H1 (cell line): Measurements from ENCODE around the gene LAMTOR4. TPM values are rescaled to one million over a fixed set of nuclear protein-coding genes. Genes with fewer than 3 reads are reported as not detected.
"Not testable (repeated sequence)": the region's sequence is repeated elsewhere in the genome, so short reads cannot be mapped to it uniquely, and the experiment has no call there.

Experiments
- CTCF ChIA-PET: fragments of 300-600 bp; sonication (Branson Sonifier 250); formaldehyde crosslinking; loops from one replicate; lab custom pipeline; 2021; ENCODE audit not compliant: partially characterized antibody; lab: Charles Lee
- POLR2A ChIA-PET: fragments of 300-600 bp; sonication (Branson Sonifier 250); formaldehyde crosslinking; loops from one replicate; lab custom pipeline; 2021; ENCODE audit warnings: inconsistent platforms; ENCODE audit not compliant: partially characterized antibody; lab: Charles Lee
- DNase-seq, 2 experiments: peaks; one replicate each; pipeline versions ENCODE4 v3.0.0 to v3.0.0-alpha.2; 2010 to 2022; ENCODE audit warnings: low spot score in 2 of 2, low read depth in 1 of 2, mixed read lengths in 1 of 2
- FAIRE-seq: peaks from 2 replicates; lab custom pipeline; 2011; peaks lifted over from hg19 to GRCh38; lab: Jason Lieb, UNC
- H2AFZ ChIP-seq: 2 replicates; pipeline ENCODE4 v1.8.1; 2012; ENCODE audit warnings: low read length, inconsistent platforms
- H2AK5ac ChIP-seq: 2 replicates; pipeline ENCODE4 v1.6.1; 2013; ENCODE audit warnings: low read depth, low read length
- H2BK120ac ChIP-seq: replicated peaks from 2 replicates; pipeline ENCODE3; 2013; ENCODE audit warnings: low read depth, low read length, inconsistent platforms
- H2BK12ac ChIP-seq: 2 replicates; pipeline ENCODE4 v1.6.1; 2013; ENCODE audit warnings: low read depth, low read length
- H2BK15ac ChIP-seq: 2 replicates; pipeline ENCODE4 v1.6.1; 2013; ENCODE audit warnings: low read length
- H2BK20ac ChIP-seq: 2 replicates; pipeline ENCODE4 v1.6.1; 2013; ENCODE audit warnings: low read length
- H2BK5ac ChIP-seq: 2 replicates; pipeline ENCODE4 v1.6.1; 2013; ENCODE audit warnings: low read depth, low read length
- H3K14ac ChIP-seq: 2 replicates; pipeline ENCODE4 v1.6.1; 2013; ENCODE audit warnings: inconsistent platforms; ENCODE audit not compliant: insufficient read length
- H3K18ac ChIP-seq: 2 replicates; pipeline ENCODE4 v1.6.1; 2013; ENCODE audit warnings: low read length; ENCODE audit errors: extremely low read depth
- H3K23ac ChIP-seq: 2 replicates; pipeline ENCODE4 v1.6.1; 2013; ENCODE audit warnings: inconsistent platforms; ENCODE audit not compliant: insufficient read length
- H3K23me2 ChIP-seq: 2 replicates; pipeline ENCODE4 v1.6.1; 2013; ENCODE audit warnings: low read depth, low read length
- H3K27ac ChIP-seq: 2 replicates; pipeline ENCODE4 v1.6.1; 2011; ENCODE audit warnings: low read depth, low read length, inconsistent platforms
- H3K27me3 ChIP-seq, 4 experiments: replicated peaks in 1 of 4; 1 replicate in 1 of 4; 2 replicates in 3 of 4; pipeline versions ENCODE4 v1.6.1 to v1.8.1; 2011 to 2013; ENCODE audit warnings: low read length in 3 of 4, mild to moderate bottlenecking in 3 of 4, inconsistent platforms in 2 of 4, mixed read lengths in 2 of 4, moderate library complexity in 1 of 4; ENCODE audit not compliant: control insufficient read depth in 3 of 4, insufficient read depth in 3 of 4; ENCODE audit errors: extremely low read depth in 1 of 4
- H3K36me3 ChIP-seq, 4 experiments: 2 replicates each; pipeline versions ENCODE4 v1.6.1 to v1.8.1; 2011 to 2013; ENCODE audit warnings: mild to moderate bottlenecking in 4 of 4, low read length in 3 of 4, moderate library complexity in 2 of 4, control low read depth in 1 of 4, inconsistent platforms in 1 of 4; ENCODE audit not compliant: insufficient read depth in 4 of 4, control insufficient read depth in 2 of 4
- H3K4ac ChIP-seq: replicated peaks from 2 replicates; pipeline ENCODE3; 2013; ENCODE audit warnings: low read length, low read depth, mixed read lengths, inconsistent platforms; ENCODE audit not compliant: insufficient read length
- H3K4me1 ChIP-seq, 4 experiments: replicated peaks in 1 of 4; 1 replicate in 1 of 4; 2 replicates in 3 of 4; pipeline versions ENCODE4 v1.6.1 to v1.8.1; 2011 to 2013; ENCODE audit warnings: low read length in 3 of 4, inconsistent platforms in 2 of 4, mixed read lengths in 1 of 4; ENCODE audit not compliant: insufficient read depth in 4 of 4, control insufficient read depth in 3 of 4
- H3K4me2 ChIP-seq, 2 experiments: 2 replicates each; pipeline versions ENCODE4 v1.6.1 to v1.8.1; 2011 to 2013; ENCODE audit warnings: low read depth in 2 of 2, low read length in 2 of 2, control low read depth in 1 of 2, inconsistent platforms in 1 of 2, mild to moderate bottlenecking in 1 of 2; ENCODE audit not compliant: insufficient read depth in 1 of 2
- H3K4me3 ChIP-seq, 4 experiments: fragments of 200-600, 300-600 bp in 1 of 4; sonication (generic), shearing (Covaris generic), sonication (Bioruptor Twin) in 1 of 4; 2 replicates each; pipeline versions ENCODE4 v1.5.1 to v1.8.1; 2011 to 2016; ENCODE audit warnings: low read length in 4 of 4, low read depth in 3 of 4, control low read depth in 2 of 4, inconsistent platforms in 2 of 4, mild to moderate bottlenecking in 2 of 4, mixed read lengths in 1 of 4, moderate library complexity in 1 of 4; ENCODE audit not compliant: insufficient read depth in 2 of 4; ENCODE audit errors: extremely low read depth in 1 of 4
- H3K56ac ChIP-seq: replicated peaks from 2 replicates; pipeline ENCODE3; 2013; ENCODE audit warnings: low read depth, mild to moderate bottlenecking, mixed read lengths, low read length, inconsistent platforms; ENCODE audit not compliant: insufficient read length
- H3K79me1 ChIP-seq: 2 replicates; pipeline ENCODE4 v1.6.1; 2013; ENCODE audit warnings: low read depth, low read length, control low read depth
- H3K79me2 ChIP-seq, 2 experiments: 2 replicates each; pipeline versions ENCODE4 v1.6.1 to v1.8.1; 2012 to 2013; ENCODE audit warnings: low read length in 2 of 2, mild to moderate bottlenecking in 2 of 2, inconsistent platforms in 1 of 2; ENCODE audit not compliant: insufficient read depth in 2 of 2, control insufficient read depth in 1 of 2
- H3K9ac ChIP-seq, 4 experiments: replicated peaks in 1 of 4; 1 replicate in 1 of 4; 2 replicates in 3 of 4; pipeline versions ENCODE4 v1.6.1 to v1.8.1; 2011 to 2013; ENCODE audit warnings: low read depth in 3 of 4, low read length in 3 of 4, control low read depth in 2 of 4, mild to moderate bottlenecking in 2 of 4, moderate library complexity in 2 of 4, inconsistent platforms in 1 of 4; ENCODE audit errors: extremely low read depth in 1 of 4
- H3K9me3 ChIP-seq, 2 experiments: 2 replicates each; pipeline versions ENCODE4 v1.6.1 to v1.8.1; 2012 to 2013; ENCODE audit warnings: mild to moderate bottlenecking in 2 of 2, moderate library complexity in 2 of 2, control low read depth in 1 of 2, inconsistent platforms in 1 of 2, low read depth in 1 of 2, low read length in 1 of 2, mixed read lengths in 1 of 2; ENCODE audit not compliant: insufficient read depth in 2 of 2
- H4K20me1 ChIP-seq, 2 experiments: replicated peaks in 1 of 2; 2 replicates each; pipeline versions ENCODE3 to v1.8.1; 2011 to 2013; ENCODE audit warnings: inconsistent platforms in 2 of 2, low read length in 2 of 2, mild to moderate bottlenecking in 1 of 2; ENCODE audit not compliant: insufficient read depth in 2 of 2, control insufficient read depth in 1 of 2
- H4K5ac ChIP-seq: 2 replicates; pipeline ENCODE4 v1.6.1; 2013; ENCODE audit warnings: low read length, low read depth, mixed read lengths, inconsistent platforms; ENCODE audit not compliant: insufficient read length
- H4K8ac ChIP-seq: 2 replicates; pipeline ENCODE4 v1.8.0; 2013; ENCODE audit warnings: mild to moderate bottlenecking, moderate library complexity, low read length, inconsistent platforms; ENCODE audit not compliant: insufficient read depth; ENCODE audit errors: extremely low read depth
- H4K91ac ChIP-seq: replicated peaks from 2 replicates; pipeline ENCODE3; 2013; ENCODE audit warnings: low read length, mixed read lengths, inconsistent platforms; ENCODE audit not compliant: insufficient read length
- WGBS, 2 experiments: shearing (Covaris generic) in 1 of 2; methylation state at CpG; one replicate each; pipeline versions ENCODE4 v1.1.6 to v1.1.7; 2013 to 2015; ENCODE audit warnings: low lambda C conversion rate in 2 of 2, mixed read lengths in 2 of 2, inconsistent platforms in 1 of 2, low coverage in 1 of 2, missing lambda C conversion rate in 1 of 2; ENCODE audit not compliant: insufficient replicate concordance in 2 of 2, insufficient coverage in 1 of 2, insufficient read length in 1 of 2; ENCODE audit errors: extremely low coverage in 1 of 2, missing lambda C conversion rate in 1 of 2; 5-methylcytosine and 5-hydroxymethylcytosine counted together
- polyA plus RNA-seq, 7 experiments: library from polyadenylated mRNA; depleted of rRNA in 3 of 7; stranded (reverse) in 5 of 7; unstranded in 2 of 7; fragments of >200 nt in 5 of 7; fragments of 200-250 nt in 2 of 7; gene quantifications; 1 replicate in 5 of 7; 2 replicates in 1 of 7; 4 replicates in 1 of 7; pipeline versions ENCODE4 v1.2.1 to v1.2.3, GENCODE V29; 2011 to 2013; ENCODE audit warnings: missing spikeins in 2 of 7, mixed read lengths in 2 of 7
- total RNA-seq: library from RNA; stranded (reverse); fragmentation: NEBNext Ultra II Directional; extraction: Animal tissue kit (Norgen Biotek cat#: 25700); gene quantifications from 2 replicates; pipeline ENCODE4 v1.2.1, GENCODE V29; 2021

Gene LAMTOR4
- total and polyA plus RNA-seq, 2 of the 8 experiments (the other 6 are each of a cell fraction or from before 2014, with no cell fraction given): 153 to 622 TPM

- H3K4me1 ChIP-seq, H2BK12ac ChIP-seq, H2BK20ac ChIP-seq, H3K23ac ChIP-seq, FAIRE-seq, H4K20me1 ChIP-seq, H4K91ac ChIP-seq, H2BK5ac ChIP-seq, H3K4ac ChIP-seq, H3K79me1 ChIP-seq, H3K4me2 ChIP-seq, H2BK120ac ChIP-seq, H3K4me3 ChIP-seq, H4K8ac ChIP-seq, H3K14ac ChIP-seq, H3K23me2 ChIP-seq, DNase-seq, H3K9ac ChIP-seq, H3K56ac ChIP-seq, H3K27ac ChIP-seq, H3K9me3 ChIP-seq, H3K79me2 ChIP-seq, H4K5ac ChIP-seq, H2AK5ac ChIP-seq, H3K18ac ChIP-seq, H2AFZ ChIP-seq, H3K36me3 ChIP-seq, H3K27me3 ChIP-seq, H2BK15ac ChIP-seq: not testable (repeated sequence)
- CTCF ChIA-PET: interaction anchor here (1.2 to 2.3 kb wide), 4 partner anchors 11 to 50 kb away, joined by 3 to 15 read pairs (median 4); partner anchors contain the start of gene PVRIG
- POLR2A ChIA-PET: interaction anchor here (4.6 kb wide), 1 partner anchor 11 kb away, joined by 10 read pairs; no protein-coding TSS in a partner anchor
- WGBS, 2 experiments: 84% methylated on average over 6 of the region's 6 CpGs; no CpG with 5 or more reads in 1 of the 2 experiments
These were observed 34.4 kb downstream of the LAMTOR4 start for GRCh38 chr7:100183090-100183489.
